ENCODE data around the gene RPS17. TPM values are rescaled to one million over a fixed set of nuclear protein-coding genes. Genes with fewer than 3 reads are reported as not detected.

The RPS17 gene
- total RNA-seq (ENCODE audit: unreplicated experiment) = 874 TPM
- long read RNA-seq, transcript RPS17-210 (5 exons, 488 nt) = major isoform, 738 of 743 reads
- long read RNA-seq, partial matches to known transcripts = 1 of 743 reads
- long read RNA-seq, other reads (novel, unspliced or antisense) = 1 of 743 reads

DNA sequence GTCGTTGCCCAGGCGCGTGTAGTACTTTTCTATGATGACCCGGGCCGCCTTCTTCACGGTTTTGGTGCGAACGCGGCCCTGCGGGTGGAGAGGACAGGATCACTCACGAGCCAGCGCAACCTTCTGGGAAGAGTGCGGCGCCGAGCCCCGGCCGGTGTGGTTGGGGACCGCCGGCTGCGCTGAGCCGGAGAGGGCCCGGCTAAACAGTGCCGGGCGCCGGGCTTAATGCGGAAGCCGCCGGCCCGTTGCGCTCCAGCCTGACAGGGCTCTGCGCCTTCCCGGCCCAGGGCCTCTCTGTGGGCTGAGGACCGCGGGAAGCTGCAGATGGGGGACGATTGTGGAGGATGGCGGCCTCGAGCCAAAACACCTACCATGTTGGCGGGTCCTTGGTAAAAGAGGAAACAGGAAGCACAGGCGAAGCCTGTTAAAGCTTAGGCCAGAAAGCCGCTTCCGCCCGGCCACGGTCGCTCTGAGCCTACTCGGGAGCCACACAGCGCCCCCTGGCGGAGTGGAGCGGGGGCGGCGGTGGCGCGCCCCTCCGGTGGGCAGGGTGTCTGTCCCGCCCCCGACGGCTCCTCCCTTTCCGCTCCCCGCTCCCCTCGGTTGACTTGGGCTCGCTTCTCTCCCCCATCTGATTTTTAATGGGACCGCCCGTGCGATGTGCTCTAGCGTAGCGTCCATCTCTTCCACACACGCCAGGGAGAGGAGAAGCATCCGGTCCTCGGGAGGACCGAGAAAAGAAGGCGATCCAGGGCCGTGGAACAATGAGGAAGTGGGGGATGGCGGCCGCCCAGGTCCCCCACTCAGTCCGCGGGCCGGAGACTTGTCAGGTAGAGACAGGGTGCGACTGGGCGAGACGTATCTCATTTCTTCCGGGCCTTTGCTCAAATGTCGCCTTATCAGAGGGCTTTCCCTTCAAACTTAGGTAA lies at the start of gene RPS17:
TSS of gene RPS17 (minus strand) at position 403 of the 929 bp plus-strand sequence. CDS start at position 374, 29 bp downstream.
- H3K27me3 Mint-ChIP-seq (ENCODE audit: unreplicated experiment) = peaks cover 5% of the 10 kb centered on the region
- DNase-seq = peak; percentile 98
- no peaks in the 10 kb centered on the region for H3K36me3 Mint-ChIP-seq (ENCODE audit: unreplicated experiment)
- peak within 1 kb of the TSS; percentile 96 for H3K4me3 Mint-ChIP-seq (ENCODE audit: unreplicated experiment)
- peaks cover 8% of the 10 kb centered on the region for H3K9me3 Mint-ChIP-seq (ENCODE audit: unreplicated experiment)
- peaks cover 3% of the 10 kb centered on the region for H3K4me1 Mint-ChIP-seq (ENCODE audit: low read depth, unreplicated experiment)
- TF ChIP-seq, protein P1, sequence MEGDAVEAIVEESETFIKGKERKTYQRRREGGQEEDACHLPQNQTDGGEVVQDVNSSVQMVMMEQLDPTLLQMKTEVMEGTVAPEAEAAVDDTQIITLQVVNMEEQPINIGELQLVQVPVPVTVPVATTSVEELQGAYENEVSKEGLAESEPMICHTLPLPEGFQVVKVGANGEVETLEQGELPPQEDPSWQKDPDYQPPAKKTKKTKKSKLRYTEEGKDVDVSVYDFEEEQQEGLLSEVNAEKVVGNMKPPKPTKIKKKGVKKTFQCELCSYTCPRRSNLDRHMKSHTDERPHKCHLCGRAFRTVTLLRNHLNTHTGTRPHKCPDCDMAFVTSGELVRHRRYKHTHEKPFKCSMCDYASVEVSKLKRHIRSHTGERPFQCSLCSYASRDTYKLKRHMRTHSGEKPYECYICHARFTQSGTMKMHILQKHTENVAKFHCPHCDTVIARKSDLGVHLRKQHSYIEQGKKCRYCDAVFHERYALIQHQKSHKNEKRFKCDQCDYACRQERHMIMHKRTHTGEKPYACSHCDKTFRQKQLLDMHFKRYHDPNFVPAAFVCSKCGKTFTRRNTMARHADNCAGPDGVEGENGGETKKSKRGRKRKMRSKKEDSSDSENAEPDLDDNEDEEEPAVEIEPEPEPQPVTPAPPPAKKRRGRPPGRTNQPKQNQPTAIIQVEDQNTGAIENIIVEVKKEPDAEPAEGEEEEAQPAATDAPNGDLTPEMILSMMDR (IDR thresholded peaks at IDR 0.05; ENCODE audit: partially characterized antibody, unreplicated experiment) = peak; percentile 100
- H3K27ac Mint-ChIP-seq (ENCODE audit: unreplicated experiment) = peak within 1 kb of the TSS; percentile 94

DNA sequence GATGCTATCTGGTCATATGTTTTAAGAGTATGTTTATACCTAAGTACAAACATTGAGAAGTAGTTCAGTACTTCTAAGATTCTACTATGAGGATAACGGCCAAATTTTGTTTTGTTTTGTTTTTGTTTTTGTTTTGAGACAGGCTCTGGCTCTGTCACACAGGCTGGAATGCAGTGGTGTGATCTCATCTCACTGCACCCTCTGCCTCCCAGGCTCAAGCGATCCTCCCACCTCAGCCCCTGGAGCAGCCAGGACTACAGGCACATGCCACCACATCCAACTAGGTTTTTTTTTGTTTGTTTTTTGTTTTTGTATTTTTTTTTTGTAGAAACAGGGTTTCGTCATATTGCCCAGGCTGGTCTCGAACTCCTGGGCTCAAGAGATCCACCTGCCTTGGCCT lies 47.5 kb upstream of the RPS17 start:
- DNase-seq = no peak
- TF ChIP-seq, protein P1 (IDR thresholded peaks at IDR 0.05; ENCODE audit: partially characterized antibody, unreplicated experiment) = no peak
- Mint-ChIP-seq H3K27me3 (ENCODE audit: unreplicated experiment) (peaks cover 2% of the 10 kb centered on the region), H3K36me3 (ENCODE audit: unreplicated experiment) (no peaks in the 10 kb centered on the region), H3K9me3 (ENCODE audit: unreplicated experiment) (peaks cover 2% of the 10 kb centered on the region), H3K27ac (ENCODE audit: unreplicated experiment) (no peak overlapping the region), H3K4me3 (ENCODE audit: unreplicated experiment) (no peak overlapping the region), H3K4me1 (ENCODE audit: low read depth, unreplicated experiment) (no peaks in the 10 kb centered on the region)

DNA sequence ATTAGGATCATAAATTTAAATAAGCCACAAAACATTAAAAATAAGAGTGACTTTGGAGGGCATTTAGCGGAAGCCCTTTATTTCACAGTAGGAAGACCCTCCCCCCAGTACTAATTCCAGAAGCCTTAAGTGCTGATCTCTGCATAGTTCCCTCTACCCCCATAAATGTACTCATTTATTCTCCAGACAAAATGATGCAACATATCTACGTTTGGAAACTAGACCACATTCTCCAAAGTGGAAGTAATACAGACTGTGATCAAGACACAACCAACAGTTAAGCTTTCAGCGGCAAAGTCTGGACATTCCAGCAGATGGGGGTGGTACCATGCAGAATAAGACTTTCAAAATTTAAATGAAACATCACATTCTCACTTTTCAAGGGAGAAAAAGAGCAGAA lies 44.8 kb upstream of the RPS17 start:
- no peaks in the 10 kb centered on the region for H3K36me3 Mint-ChIP-seq (ENCODE audit: unreplicated experiment)
- H3K4me1 Mint-ChIP-seq (ENCODE audit: low read depth, unreplicated experiment) = no peaks in the 10 kb centered on the region
- H3K27me3 Mint-ChIP-seq (ENCODE audit: unreplicated experiment) = peaks cover 2% of the 10 kb centered on the region
- H3K4me3 Mint-ChIP-seq (ENCODE audit: unreplicated experiment) = no peak overlapping the region
- peaks cover 3% of the 10 kb centered on the region for H3K9me3 Mint-ChIP-seq (ENCODE audit: unreplicated experiment)
- TF ChIP-seq, protein P1 (IDR thresholded peaks at IDR 0.05; ENCODE audit: partially characterized antibody, unreplicated experiment) = no peak
- no peak for DNase-seq
- H3K27ac Mint-ChIP-seq (ENCODE audit: unreplicated experiment) = no peak overlapping the region

GRCh38 chr15:82580713-82581112 lies 40.5 kb upstream of the RPS17 start:
- DNase-seq = no peak
- no peak overlapping the region for H3K4me3 Mint-ChIP-seq (ENCODE audit: unreplicated experiment)
- TF ChIP-seq, protein P1 (IDR thresholded peaks at IDR 0.05; ENCODE audit: partially characterized antibody, unreplicated experiment) = no peak
- H3K27ac Mint-ChIP-seq (ENCODE audit: unreplicated experiment) = no peak overlapping the region
- no peaks in the 10 kb centered on the region for H3K36me3 Mint-ChIP-seq (ENCODE audit: unreplicated experiment)
- H3K9me3 Mint-ChIP-seq (ENCODE audit: unreplicated experiment) = peaks cover 3% of the 10 kb centered on the region
- no peaks in the 10 kb centered on the region for H3K27me3 Mint-ChIP-seq (ENCODE audit: unreplicated experiment)
- no peaks in the 10 kb centered on the region for H3K4me1 Mint-ChIP-seq (ENCODE audit: low read depth, unreplicated experiment)

GRCh38 chr15:82575335-82575734 lies 35.1 kb upstream of the RPS17 start:
- DNase-seq = no peak
- no peak overlapping the region for H3K4me3 Mint-ChIP-seq (ENCODE audit: unreplicated experiment)
- H3K27me3 Mint-ChIP-seq (ENCODE audit: unreplicated experiment) = peaks cover 5% of the 10 kb centered on the region
- H3K36me3 Mint-ChIP-seq (ENCODE audit: unreplicated experiment) = no peaks in the 10 kb centered on the region
- peaks cover 9% of the 10 kb centered on the region for H3K9me3 Mint-ChIP-seq (ENCODE audit: unreplicated experiment)
- peaks cover 29% of the 10 kb centered on the region for H3K4me1 Mint-ChIP-seq (ENCODE audit: low read depth, unreplicated experiment)
- TF ChIP-seq, protein P1 (IDR thresholded peaks at IDR 0.05; ENCODE audit: partially characterized antibody, unreplicated experiment) = no peak
- no peak overlapping the region for H3K27ac Mint-ChIP-seq (ENCODE audit: unreplicated experiment)
